Skin epidermis (tissue), 12 donors: ENCODE results near the gene CAPN3.

Experiments
- H3K27ac ChIP-seq, 21 experiments: fragments of 200-600 bp; sonication (generic) in 11 of 21; one replicate each; pipeline ENCODE4 v1.5.0; 2020; ENCODE audit warnings: mild to moderate bottlenecking in 3 of 21, inconsistent platforms in 2 of 21, moderate library complexity in 2 of 21
- H3K4me3 ChIP-seq, 7 experiments: fragments of 200-600 bp; sonication (generic) in 2 of 7; one replicate each; pipeline ENCODE4 v1.5.0; 2020; ENCODE audit warnings: inconsistent platforms in 2 of 7, mild to moderate bottlenecking in 2 of 7, moderate library complexity in 1 of 7

CAPN3 gene

DNA sequence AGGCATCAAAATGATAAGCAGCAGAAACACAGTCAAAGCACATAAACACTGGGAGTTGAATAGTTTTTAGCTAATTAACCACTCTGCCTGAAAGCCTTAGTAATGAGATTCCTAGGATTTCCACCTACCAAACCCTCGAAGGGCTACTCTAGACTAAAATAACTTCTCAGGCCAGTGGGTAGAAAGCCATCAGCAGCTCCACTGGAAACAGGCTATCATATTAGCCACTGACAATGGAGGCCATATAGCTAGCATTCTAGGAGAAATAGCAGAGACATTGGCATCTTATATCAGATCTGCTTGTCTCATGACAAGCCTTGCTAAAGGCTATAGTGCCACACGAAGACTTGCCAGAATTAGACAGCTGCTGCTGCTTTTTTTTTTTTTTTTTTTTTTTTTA lies 4.5 kb upstream of the CAPN3 start:
- Histone ChIP-seq H3K4me3 (no peak overlapping the region), H3K27ac (no peak overlapping the region)

DNA sequence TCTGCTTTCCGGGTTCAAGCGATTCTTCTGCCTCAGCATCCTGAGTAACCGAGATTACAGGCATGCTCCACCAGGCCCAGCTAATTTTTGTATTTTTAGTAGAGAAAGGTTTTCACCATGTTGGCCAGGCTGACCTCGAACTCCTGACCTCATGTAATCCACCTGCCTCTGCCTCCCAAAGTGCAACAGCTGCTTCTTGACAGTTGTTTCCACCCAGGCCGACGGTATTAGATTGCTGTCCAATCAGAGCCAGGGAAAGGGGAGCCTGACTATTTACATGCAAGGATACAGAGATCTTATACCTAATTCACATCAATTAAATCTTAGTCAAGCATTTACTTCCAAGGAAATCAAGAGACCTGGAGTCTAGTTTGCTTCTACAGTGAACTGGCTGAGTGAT lies 4.0 kb upstream of the CAPN3 start:
- Histone ChIP-seq H3K4me3 (no peak overlapping the region), H3K27ac (no peak overlapping the region)

DNA sequence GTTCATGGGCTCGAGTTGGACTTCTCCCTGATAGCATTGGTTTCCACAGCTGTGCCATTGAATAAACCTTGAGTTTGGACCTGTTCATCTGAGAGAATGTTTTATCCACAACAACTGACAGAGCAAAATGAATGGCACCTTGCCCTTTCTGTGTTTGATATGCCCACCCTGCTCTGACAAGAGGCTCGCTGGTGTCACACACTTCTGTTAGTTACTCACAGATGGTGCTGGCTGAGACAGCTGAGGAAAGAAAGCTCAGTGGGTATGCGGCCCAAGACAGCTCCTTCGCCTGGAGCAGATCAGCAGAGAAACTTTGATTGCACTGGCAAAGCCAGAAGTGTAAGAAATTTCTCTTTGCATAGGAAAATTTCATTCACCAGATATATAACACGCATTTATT lies 2.5 kb upstream of the CAPN3 start:
- Histone ChIP-seq H3K27ac (no peak overlapping the region), H3K4me3 (no peak overlapping the region)

DNA sequence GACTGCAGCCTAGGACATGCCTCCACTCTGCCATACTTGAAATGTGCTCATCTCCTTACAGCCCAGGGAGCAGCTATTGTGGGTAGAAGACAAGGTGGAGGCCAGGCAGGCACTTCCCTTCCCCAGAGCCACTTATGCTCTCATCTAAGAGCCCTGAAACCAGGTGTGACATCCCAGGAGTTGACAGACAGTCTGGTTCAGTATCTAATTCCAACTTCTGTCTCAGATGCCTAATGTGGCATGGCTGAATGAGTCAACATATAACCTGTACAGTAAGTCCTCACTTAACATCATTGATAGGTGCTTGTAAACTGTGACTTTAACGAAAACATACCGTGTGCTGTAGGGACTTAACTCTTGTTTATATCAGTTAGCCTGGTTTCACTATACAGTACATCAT lies 1.2 kb upstream of the CAPN3 start:
- Histone ChIP-seq H3K4me3 (no peak overlapping the region), H3K27ac (no peak overlapping the region)

DNA sequence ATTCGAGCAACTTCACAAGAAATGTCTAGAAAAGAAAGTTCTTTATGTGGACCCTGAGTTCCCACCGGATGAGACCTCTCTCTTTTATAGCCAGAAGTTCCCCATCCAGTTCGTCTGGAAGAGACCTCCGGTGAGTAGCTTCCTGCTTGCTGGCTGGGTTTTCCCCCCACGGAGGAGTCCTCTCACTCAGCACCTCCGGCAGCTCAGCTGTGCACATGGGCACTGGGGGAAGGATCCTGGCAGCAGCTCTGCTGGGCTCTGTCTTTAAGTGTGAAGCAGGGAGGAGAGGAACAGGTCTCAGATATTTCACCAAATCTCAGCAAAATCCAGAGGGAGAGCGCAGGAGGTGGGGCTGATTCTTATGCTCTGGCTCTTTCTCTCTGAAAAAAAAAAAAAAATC lies 684 bp downstream of the CAPN3 start:
- no peak overlapping the region for H3K27ac ChIP-seq
- H3K4me3 ChIP-seq, result no peak overlapping the region

DNA sequence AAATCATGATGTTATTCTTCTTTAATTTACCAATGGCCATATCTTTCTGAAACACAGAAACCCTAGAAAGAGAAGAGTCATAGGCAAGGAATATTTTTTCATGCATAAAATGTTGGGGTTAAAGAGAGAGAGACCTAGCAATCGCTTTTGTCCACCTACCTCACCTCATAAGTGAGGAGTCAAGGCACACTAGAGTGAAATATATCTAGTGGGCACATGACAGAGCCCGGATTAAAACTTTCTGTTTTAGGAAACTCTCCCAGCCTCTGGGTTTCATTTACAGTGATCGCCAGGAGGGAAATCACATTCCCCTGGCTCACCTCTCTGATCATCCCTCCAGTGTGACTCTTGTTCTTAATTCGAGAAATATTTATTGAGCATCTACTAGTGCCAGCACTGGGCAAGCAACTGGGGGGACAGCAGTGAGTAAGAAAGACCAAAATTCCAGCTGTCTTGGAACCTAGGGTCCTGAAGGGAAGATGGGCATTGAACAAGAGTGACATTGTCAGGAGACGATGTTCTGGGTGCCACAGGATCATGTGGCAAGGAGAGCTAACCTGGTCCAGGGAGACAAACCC lies 1.3 kb downstream of the CAPN3 start:
- H3K27ac ChIP-seq, result no peak overlapping the region
- H3K4me3 ChIP-seq, result no peak overlapping the region

DNA sequence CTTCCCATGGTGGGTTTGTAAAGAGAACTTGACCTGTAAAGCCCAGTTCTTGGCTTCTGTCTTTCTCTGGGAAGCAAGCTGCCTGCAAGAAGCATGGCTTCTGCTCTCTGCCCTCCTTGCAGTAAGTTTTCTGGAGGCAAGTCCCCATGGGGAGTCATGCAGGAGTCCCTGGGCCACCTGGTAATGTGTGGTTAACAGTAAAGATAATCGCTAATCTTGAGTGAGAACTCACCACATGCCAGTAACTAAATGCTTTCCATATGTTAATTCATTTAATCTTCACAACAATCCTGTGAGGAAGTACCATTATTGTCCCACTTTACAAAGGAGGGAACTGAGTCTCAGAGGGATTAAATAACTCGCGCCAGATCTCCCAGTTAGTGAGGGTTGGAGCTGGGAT lies 4.2 kb downstream of the CAPN3 start:
- no peak overlapping the region for H3K4me3 ChIP-seq
- H3K27ac ChIP-seq, result no peak overlapping the region

GRCh38 chr15:42363942-42364341 lies 4.6 kb downstream of the CAPN3 start:
- H3K27ac ChIP-seq, result no peak overlapping the region
- H3K4me3 ChIP-seq, result no peak overlapping the region

- no peak overlapping the region for H3K4me3 ChIP-seq
- H3K27ac ChIP-seq, result no peak overlapping the region
These were observed 5.2 kb downstream of the CAPN3 start for GRCh38 chr15:42364529-42364928.

DNA sequence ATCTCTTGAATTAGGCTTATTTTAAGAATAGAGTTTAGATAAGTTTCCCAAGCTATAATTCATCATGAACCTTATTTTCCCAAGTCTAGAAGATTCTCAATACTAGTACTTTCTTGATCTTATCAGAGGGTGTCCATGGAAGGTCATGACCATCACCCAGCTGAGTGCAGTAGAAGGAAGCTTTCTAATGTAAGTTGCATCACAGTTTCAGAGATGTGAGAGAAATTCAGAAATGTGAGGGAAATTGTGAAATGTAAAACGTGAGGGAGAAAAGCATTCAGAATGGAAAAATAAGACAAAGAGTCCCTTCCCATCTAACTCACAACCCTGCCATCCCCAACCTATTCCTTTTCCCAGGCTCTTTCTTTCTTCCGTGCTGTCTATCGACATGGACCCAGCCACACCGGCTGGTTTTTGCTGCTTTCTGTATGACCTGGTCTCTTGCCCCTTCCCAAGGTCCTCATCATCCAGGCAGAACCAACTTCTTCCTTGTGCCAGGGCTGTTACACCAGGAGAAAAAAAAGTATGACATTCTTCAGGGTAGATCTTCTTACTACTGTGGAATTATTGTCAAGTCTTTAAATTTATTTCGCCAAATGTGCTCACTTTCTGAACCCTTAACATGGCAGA lies 6.7 kb downstream of the CAPN3 start:
- H3K27ac ChIP-seq, result no peak overlapping the region

DNA sequence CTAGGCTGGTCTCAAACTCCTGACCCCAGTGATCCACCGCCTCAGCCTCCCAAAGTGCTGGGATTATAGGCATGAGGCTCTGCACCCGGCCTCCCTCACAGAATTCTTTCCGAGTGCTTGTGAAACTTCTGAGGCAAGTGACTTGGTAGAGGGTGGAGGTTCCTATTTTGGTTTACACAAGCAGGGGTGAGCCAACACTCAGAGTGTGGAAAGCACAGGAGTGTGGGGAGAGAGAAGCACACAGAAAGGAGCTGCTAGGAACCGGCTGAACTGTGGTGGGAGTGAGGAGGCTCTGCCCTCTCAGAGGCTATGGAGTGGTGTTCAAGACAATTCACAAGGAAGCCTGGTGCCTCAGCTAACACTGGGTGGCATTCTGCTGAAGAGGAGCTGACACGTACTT lies 7.7 kb downstream of the CAPN3 start:
- H3K4me3 ChIP-seq, result no peak overlapping the region
- no peak overlapping the region for H3K27ac ChIP-seq

More for the DNA sequence above, 6.7 kb downstream of the CAPN3 start:
- H3K4me3 ChIP-seq, result no peak overlapping the region

DNA sequence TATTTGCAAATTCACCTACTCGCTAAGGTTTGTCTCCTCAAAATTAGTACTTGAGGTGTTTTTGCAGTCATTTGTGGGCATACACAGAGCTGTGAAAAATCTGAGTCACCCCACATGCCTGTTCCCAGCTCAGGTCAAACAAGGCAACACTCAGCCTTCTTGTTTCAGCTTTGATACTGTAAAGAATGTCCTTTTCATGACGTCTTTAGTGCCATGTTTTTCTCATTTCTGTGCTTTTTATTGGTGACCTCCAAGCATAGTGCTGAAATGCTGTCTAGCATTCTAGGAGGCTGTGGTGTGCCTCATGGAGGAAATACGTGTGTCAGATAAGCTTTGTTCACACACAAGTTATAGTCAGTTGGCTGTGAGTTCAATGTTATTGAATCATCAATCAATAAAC lies 8.8 kb downstream of the CAPN3 start:
- Histone ChIP-seq H3K27ac (no peak overlapping the region), H3K4me3 (no peak overlapping the region)

- H3K4me3 ChIP-seq, result no peak overlapping the region
- no peak overlapping the region for H3K27ac ChIP-seq
These were observed 11.8 kb downstream of the CAPN3 start for GRCh38 chr15:42371096-42371495.

DNA sequence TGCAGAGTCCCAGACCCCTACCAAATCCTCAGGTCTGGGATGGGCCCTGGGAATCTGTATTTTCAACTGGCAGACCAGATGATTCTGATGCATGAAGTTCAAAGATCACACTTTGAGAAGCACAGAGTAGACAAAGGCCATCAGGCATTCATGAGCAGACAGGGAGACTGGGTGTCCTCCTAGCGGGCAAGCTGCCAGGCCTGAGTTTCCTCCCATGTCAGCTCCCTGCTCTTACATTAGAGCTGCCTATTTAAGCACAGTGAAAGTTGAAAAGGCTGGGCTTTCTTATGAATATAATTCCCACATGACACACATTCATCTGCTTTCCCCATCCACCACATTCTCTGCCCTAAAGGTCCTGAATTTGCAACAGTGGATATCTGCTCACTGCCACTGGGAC lies 14.0 kb downstream of the CAPN3 start:
- Histone ChIP-seq H3K4me3 (no peak overlapping the region), H3K27ac (no peak overlapping the region)

GRCh38 chr15:42373936-42374335 lies 14.6 kb downstream of the CAPN3 start:
- Histone ChIP-seq H3K4me3 (no peak overlapping the region), H3K27ac (no peak overlapping the region)

- Histone ChIP-seq H3K27ac (no peak overlapping the region), H3K4me3 (no peak overlapping the region)
These were observed 15.5 kb downstream of the CAPN3 start for GRCh38 chr15:42374810-42375209.

GRCh38 chr15:42375252-42375651 lies 16.0 kb downstream of the CAPN3 start:
- no peak overlapping the region for H3K4me3 ChIP-seq
- H3K27ac ChIP-seq, result no peak overlapping the region

DNA sequence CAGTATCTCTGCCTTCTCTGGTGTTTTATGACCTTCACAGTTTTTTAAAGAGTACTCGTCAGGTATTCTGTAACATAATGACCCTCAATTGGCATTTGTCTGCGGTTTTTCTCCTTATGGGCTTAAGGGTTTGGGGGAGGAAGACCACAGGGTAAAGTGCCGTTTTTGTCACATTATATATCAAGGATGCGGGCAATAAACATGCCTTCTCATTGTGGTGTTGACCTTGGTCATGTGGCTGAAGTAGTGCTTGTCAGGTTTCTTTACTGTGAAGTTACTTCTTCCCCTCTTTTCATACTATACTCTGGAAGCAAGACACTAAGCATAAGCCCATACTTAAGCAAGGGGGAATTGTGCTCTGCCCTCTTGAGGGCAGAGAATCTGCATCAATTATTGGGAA lies 16.6 kb downstream of the CAPN3 start:
- Histone ChIP-seq H3K27ac (no peak overlapping the region), H3K4me3 (no peak overlapping the region)

GRCh38 chr15:42378011-42378410 lies 18.7 kb downstream of the CAPN3 start:
- Histone ChIP-seq H3K4me3 (no peak overlapping the region), H3K27ac (no peak overlapping the region)

DNA sequence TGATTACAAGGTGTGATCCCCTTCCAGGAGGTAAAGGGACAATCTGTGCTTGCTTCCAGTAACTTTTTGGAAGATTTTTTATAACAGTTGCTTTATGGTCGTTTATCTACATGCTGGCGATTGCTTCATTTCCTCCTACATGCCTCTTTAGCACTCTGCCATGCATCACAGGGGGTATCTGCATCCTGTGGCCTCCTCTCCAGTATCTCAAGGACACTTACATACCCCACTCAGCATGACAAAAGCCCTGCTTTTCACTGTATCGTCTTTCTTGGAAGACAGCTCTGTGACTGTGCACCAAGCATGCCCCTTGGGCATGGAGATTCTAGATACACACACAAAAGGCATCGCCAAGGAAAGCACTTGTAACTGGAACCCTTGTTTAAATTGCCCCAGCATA lies 25.3 kb downstream of the CAPN3 start:
- Histone ChIP-seq H3K4me3 (no peak overlapping the region), H3K27ac (no peak overlapping the region)

GRCh38 chr15:42385206-42385979 lies 26.1 kb downstream of the CAPN3 start:
- Histone ChIP-seq H3K4me3 (no peak overlapping the region), H3K27ac (peak overlapping the region in 1 of 21 experiments; percentile 60)
